Keratinocyte (primary cell): Measurements from ENCODE around the gene GPR3.

Experiments
- EZH2 ChIP-seq: IDR thresholded peaks from one replicate; pipeline ENCODE4 v1.6.1; 2012; ENCODE audit warnings: inconsistent platforms, mild to moderate bottlenecking, low read length, moderate library complexity
- TF ChIP-seq, protein P1 (sequence below), 3 experiments: IDR thresholded peaks in 1 of 3; conservative IDR thresholded peaks in 1 of 3; optimal IDR thresholded peaks in 1 of 3; 2 replicates in 2 of 3; 3 replicates in 1 of 3; pipeline versions ENCODE3 to v1.5.1; 2011; ENCODE audit warnings: low read length in 3 of 3, mild to moderate bottlenecking in 3 of 3, moderate library complexity in 2 of 3, control low read depth in 1 of 3, inconsistent platforms in 1 of 3; ENCODE audit not compliant: insufficient read depth in 2 of 3; ENCODE audit errors: extremely low read depth in 1 of 3

DNA sequence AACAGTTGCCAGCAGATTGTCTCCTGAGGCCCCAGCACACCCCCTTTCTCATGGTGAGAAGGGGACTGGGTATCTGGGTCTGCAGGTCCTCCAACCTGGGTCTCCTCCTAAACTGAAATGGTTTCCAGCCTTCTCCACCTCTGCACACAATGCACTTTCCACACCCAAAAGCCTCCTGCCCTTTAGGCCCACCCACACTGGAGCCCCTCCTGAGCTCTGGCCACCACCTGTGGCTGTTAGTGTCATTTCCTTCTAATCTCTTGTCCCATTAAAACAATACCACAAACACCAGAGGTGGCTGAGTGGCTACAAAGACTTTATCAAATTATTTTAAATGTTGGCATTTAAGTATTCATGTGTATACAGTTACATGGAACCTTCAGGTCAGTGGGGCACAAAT lies 11.5 kb downstream of the GPR3 start:
- TF ChIP-seq, protein P1, sequence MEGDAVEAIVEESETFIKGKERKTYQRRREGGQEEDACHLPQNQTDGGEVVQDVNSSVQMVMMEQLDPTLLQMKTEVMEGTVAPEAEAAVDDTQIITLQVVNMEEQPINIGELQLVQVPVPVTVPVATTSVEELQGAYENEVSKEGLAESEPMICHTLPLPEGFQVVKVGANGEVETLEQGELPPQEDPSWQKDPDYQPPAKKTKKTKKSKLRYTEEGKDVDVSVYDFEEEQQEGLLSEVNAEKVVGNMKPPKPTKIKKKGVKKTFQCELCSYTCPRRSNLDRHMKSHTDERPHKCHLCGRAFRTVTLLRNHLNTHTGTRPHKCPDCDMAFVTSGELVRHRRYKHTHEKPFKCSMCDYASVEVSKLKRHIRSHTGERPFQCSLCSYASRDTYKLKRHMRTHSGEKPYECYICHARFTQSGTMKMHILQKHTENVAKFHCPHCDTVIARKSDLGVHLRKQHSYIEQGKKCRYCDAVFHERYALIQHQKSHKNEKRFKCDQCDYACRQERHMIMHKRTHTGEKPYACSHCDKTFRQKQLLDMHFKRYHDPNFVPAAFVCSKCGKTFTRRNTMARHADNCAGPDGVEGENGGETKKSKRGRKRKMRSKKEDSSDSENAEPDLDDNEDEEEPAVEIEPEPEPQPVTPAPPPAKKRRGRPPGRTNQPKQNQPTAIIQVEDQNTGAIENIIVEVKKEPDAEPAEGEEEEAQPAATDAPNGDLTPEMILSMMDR (optimal IDR thresholded peaks at IDR 0.05 in 1 of 3, IDR thresholded peaks at IDR 0.05 in 1 of 3, conservative IDR thresholded peaks at IDR 0.05 in 1 of 3; ENCODE audit: extremely low read depth in 1 of 3, insufficient read depth in 2 of 3, low read length in 3 of 3), result no peak
- no peak for TF ChIP-seq EZH2
